ENCODE measurements around the gene KCNH1.

KCNH1 gene

GRCh38 chr1:210698661-210699060, 435.3 kb downstream of the KCNH1 start:
- Histone ChIP-seq H3K9ac (ENCODE audit: low read length) (no peak overlapping the region), H3K4me3 (ENCODE audit: low read length) (no peak overlapping the region), H3K4me1 (ENCODE audit: control insufficient read depth, insufficient read depth, low read length) (no peaks in the 10 kb centered on the region), H3K36me3 (ENCODE audit: control insufficient read depth, insufficient read depth, low read length) (no peaks in the 10 kb centered on the region), H3K27me3 (ENCODE audit: control insufficient read depth, insufficient read depth, low read length) (no peaks in the 10 kb centered on the region), H3K27ac (ENCODE audit: low read depth, low read length) (no peak overlapping the region)

- no peaks in the 10 kb centered on the region for H3K4me1 ChIP-seq (ENCODE audit: control insufficient read depth, insufficient read depth, low read length)
- no peaks in the 10 kb centered on the region for H3K27me3 ChIP-seq (ENCODE audit: control insufficient read depth, insufficient read depth, low read length)
- no peak overlapping the region for H3K9ac ChIP-seq (ENCODE audit: low read length)
- H3K27ac ChIP-seq (ENCODE audit: low read depth, low read length) = no peak overlapping the region
- H3K36me3 ChIP-seq (ENCODE audit: control insufficient read depth, insufficient read depth, low read length) = no peaks in the 10 kb centered on the region
- H3K4me3 ChIP-seq (ENCODE audit: low read length) = no peak overlapping the region
These were observed 436.8 kb downstream of the KCNH1 start for GRCh38 chr1:210697185-210697584.

GRCh38 chr1:210696709-210697108, 437.2 kb downstream of the KCNH1 start:
- Histone ChIP-seq H3K4me3 (ENCODE audit: low read length) (no peak overlapping the region), H3K9ac (ENCODE audit: low read length) (no peak overlapping the region), H3K27ac (ENCODE audit: low read depth, low read length) (no peak overlapping the region), H3K27me3 (ENCODE audit: control insufficient read depth, insufficient read depth, low read length) (no peaks in the 10 kb centered on the region), H3K4me1 (ENCODE audit: control insufficient read depth, insufficient read depth, low read length) (no peaks in the 10 kb centered on the region), H3K36me3 (ENCODE audit: control insufficient read depth, insufficient read depth, low read length) (no peaks in the 10 kb centered on the region)

- H3K4me1 ChIP-seq (ENCODE audit: control insufficient read depth, insufficient read depth, low read length) = no peaks in the 10 kb centered on the region
- no peaks in the 10 kb centered on the region for H3K27me3 ChIP-seq (ENCODE audit: control insufficient read depth, insufficient read depth, low read length)
- H3K4me3 ChIP-seq (ENCODE audit: low read length) = no peak overlapping the region
- no peak overlapping the region for H3K27ac ChIP-seq (ENCODE audit: low read depth, low read length)
- H3K36me3 ChIP-seq (ENCODE audit: control insufficient read depth, insufficient read depth, low read length) = no peaks in the 10 kb centered on the region
- H3K9ac ChIP-seq (ENCODE audit: low read length) = no peak overlapping the region
These were observed 438.9 kb downstream of the KCNH1 start for GRCh38 chr1:210695026-210695425.

- no peak overlapping the region for H3K27ac ChIP-seq (ENCODE audit: low read depth, low read length)
- H3K4me3 ChIP-seq (ENCODE audit: low read length) = no peak overlapping the region
- no peaks in the 10 kb centered on the region for H3K4me1 ChIP-seq (ENCODE audit: control insufficient read depth, insufficient read depth, low read length)
- no peak overlapping the region for H3K9ac ChIP-seq (ENCODE audit: low read length)
- H3K36me3 ChIP-seq (ENCODE audit: control insufficient read depth, insufficient read depth, low read length) = no peaks in the 10 kb centered on the region
- H3K27me3 ChIP-seq (ENCODE audit: control insufficient read depth, insufficient read depth, low read length) = no peaks in the 10 kb centered on the region
These were observed 441.2 kb downstream of the KCNH1 start for GRCh38 chr1:210692796-210693195.

- no peaks in the 10 kb centered on the region for H3K27me3 ChIP-seq (ENCODE audit: control insufficient read depth, insufficient read depth, low read length)
- no peaks in the 10 kb centered on the region for H3K36me3 ChIP-seq (ENCODE audit: control insufficient read depth, insufficient read depth, low read length)
- no peak overlapping the region for H3K9ac ChIP-seq (ENCODE audit: low read length)
- no peak overlapping the region for H3K4me3 ChIP-seq (ENCODE audit: low read length)
- H3K4me1 ChIP-seq (ENCODE audit: control insufficient read depth, insufficient read depth, low read length) = no peaks in the 10 kb centered on the region
- H3K27ac ChIP-seq (ENCODE audit: low read depth, low read length) = no peak overlapping the region
These were observed 442.8 kb downstream of the KCNH1 start for GRCh38 chr1:210691039-210691610.

GRCh38 chr1:210690236-210690635, 443.7 kb downstream of the KCNH1 start:
- Histone ChIP-seq H3K27me3 (ENCODE audit: control insufficient read depth, insufficient read depth, low read length) (no peaks in the 10 kb centered on the region), H3K4me3 (ENCODE audit: low read length) (no peak overlapping the region), H3K27ac (ENCODE audit: low read depth, low read length) (no peak overlapping the region), H3K36me3 (ENCODE audit: control insufficient read depth, insufficient read depth, low read length) (no peaks in the 10 kb centered on the region), H3K4me1 (ENCODE audit: control insufficient read depth, insufficient read depth, low read length) (no peaks in the 10 kb centered on the region), H3K9ac (ENCODE audit: low read length) (no peak overlapping the region)

- Histone ChIP-seq H3K27ac (ENCODE audit: low read depth, low read length) (no peak overlapping the region), H3K4me3 (ENCODE audit: low read length) (no peak overlapping the region), H3K36me3 (ENCODE audit: control insufficient read depth, insufficient read depth, low read length) (no peaks in the 10 kb centered on the region), H3K27me3 (ENCODE audit: control insufficient read depth, insufficient read depth, low read length) (no peaks in the 10 kb centered on the region), H3K4me1 (ENCODE audit: control insufficient read depth, insufficient read depth, low read length) (no peaks in the 10 kb centered on the region), H3K9ac (ENCODE audit: low read length) (no peak overlapping the region)
These were observed 444.1 kb downstream of the KCNH1 start for GRCh38 chr1:210689826-210690225.

- Histone ChIP-seq H3K36me3 (ENCODE audit: control insufficient read depth, insufficient read depth, low read length) (no peaks in the 10 kb centered on the region), H3K9ac (ENCODE audit: low read length) (no peak overlapping the region), H3K27me3 (ENCODE audit: control insufficient read depth, insufficient read depth, low read length) (no peaks in the 10 kb centered on the region), H3K27ac (ENCODE audit: low read depth, low read length) (no peak overlapping the region), H3K4me1 (ENCODE audit: control insufficient read depth, insufficient read depth, low read length) (no peaks in the 10 kb centered on the region), H3K4me3 (ENCODE audit: low read length) (no peak overlapping the region)
These were observed 445.3 kb downstream of the KCNH1 start for GRCh38 chr1:210688512-210689234.

GRCh38 chr1:210687582-210688279, 446.2 kb downstream of the KCNH1 start:
- H3K4me3 ChIP-seq (ENCODE audit: low read length) = no peak overlapping the region
- no peaks in the 10 kb centered on the region for H3K27me3 ChIP-seq (ENCODE audit: control insufficient read depth, insufficient read depth, low read length)
- no peaks in the 10 kb centered on the region for H3K36me3 ChIP-seq (ENCODE audit: control insufficient read depth, insufficient read depth, low read length)
- H3K27ac ChIP-seq (ENCODE audit: low read depth, low read length) = no peak overlapping the region
- no peak overlapping the region for H3K9ac ChIP-seq (ENCODE audit: low read length)
- no peaks in the 10 kb centered on the region for H3K4me1 ChIP-seq (ENCODE audit: control insufficient read depth, insufficient read depth, low read length)

GRCh38 chr1:210686841-210687240, 447.1 kb downstream of the KCNH1 start:
- H3K4me1 ChIP-seq (ENCODE audit: control insufficient read depth, insufficient read depth, low read length) = no peaks in the 10 kb centered on the region
- H3K4me3 ChIP-seq (ENCODE audit: low read length) = no peak overlapping the region
- H3K9ac ChIP-seq (ENCODE audit: low read length) = no peak overlapping the region
- H3K36me3 ChIP-seq (ENCODE audit: control insufficient read depth, insufficient read depth, low read length) = no peaks in the 10 kb centered on the region
- H3K27me3 ChIP-seq (ENCODE audit: control insufficient read depth, insufficient read depth, low read length) = no peaks in the 10 kb centered on the region
- H3K27ac ChIP-seq (ENCODE audit: low read depth, low read length) = no peak overlapping the region

- no peaks in the 10 kb centered on the region for H3K36me3 ChIP-seq (ENCODE audit: control insufficient read depth, insufficient read depth, low read length)
- no peaks in the 10 kb centered on the region for H3K27me3 ChIP-seq (ENCODE audit: control insufficient read depth, insufficient read depth, low read length)
- no peak overlapping the region for H3K9ac ChIP-seq (ENCODE audit: low read length)
- H3K27ac ChIP-seq (ENCODE audit: low read depth, low read length) = no peak overlapping the region
- H3K4me3 ChIP-seq (ENCODE audit: low read length) = no peak overlapping the region
- no peaks in the 10 kb centered on the region for H3K4me1 ChIP-seq (ENCODE audit: control insufficient read depth, insufficient read depth, low read length)
These were observed 448.7 kb downstream of the KCNH1 start for GRCh38 chr1:210685295-210685650.
